GM23248 (cell line): Measurements from ENCODE around the gene DDX25.
"Not testable (repeated sequence)": the region's sequence is repeated elsewhere in the genome, so short reads cannot be mapped to it uniquely, and the experiment has no call there.

Experiments
- EZH2 ChIP-seq: fragments of 200-600 bp; sonication (generic); IDR thresholded peaks from 2 replicates; pipeline ENCODE4 v1.6.1; 2018; ENCODE audit warnings: antibody characterized with exemption, mild to moderate bottlenecking; ENCODE audit not compliant: insufficient read depth, poor library complexity, severe bottlenecking
- EZH2phosphoT487 ChIP-seq: fragments of 200-600 bp; sonication (generic); IDR thresholded peaks from 2 replicates; pipeline ENCODE4 v1.6.1; 2018; ENCODE audit warnings: antibody characterized with exemption, moderate library complexity, mild to moderate bottlenecking, low read depth; ENCODE audit not compliant: insufficient read depth

- not testable (repeated sequence) for TF ChIP-seq EZH2, EZH2phosphoT487
Measured at GRCh38 chr11:125914601-125915000, 10.3 kb downstream of the DDX25 start.
